Activated CD8-positive, alpha-beta memory T cell treated with anti-CD3 and anti-CD28 coated beads for 4 hours (primary cell): ENCODE measurements around the gene TBX18.

Experiments
- DNase-seq, 2 donors: peaks; one replicate each; pipeline ENCODE4 v3.0.0-alpha.2; 2020; ENCODE audit warnings: low read depth in 2 of 2

The TBX18 gene

DNA sequence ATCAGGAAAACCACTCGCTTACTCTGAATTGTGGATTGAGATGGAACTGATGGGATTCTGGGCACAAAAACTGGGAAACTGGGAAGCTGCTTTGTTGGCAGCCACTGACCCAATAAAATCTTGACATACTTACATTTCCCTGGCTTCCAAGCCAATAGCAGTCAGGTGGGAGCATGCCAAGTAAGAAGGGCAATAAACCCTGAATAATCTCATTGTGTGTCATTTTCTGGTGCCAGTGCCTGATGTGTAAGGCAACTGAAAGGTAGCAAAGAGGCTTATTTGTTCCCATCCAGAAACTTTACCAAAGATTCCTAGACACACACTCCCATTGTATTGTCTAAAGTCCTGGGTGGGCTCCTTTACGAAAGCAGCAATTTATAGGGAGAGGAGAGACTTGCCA is 93.2 kb downstream of the TBX18 start:
- DNase-seq: no peak

- DNase-seq: no peak
Measured at GRCh38 chr6:84669945-84670344, 94.5 kb downstream of the TBX18 start.

- no peak for DNase-seq
Measured at GRCh38 chr6:84667252-84668213, 96.9 kb downstream of the TBX18 start.

GRCh38 chr6:84665401-84665800 is 99.0 kb downstream of the TBX18 start:
- DNase-seq: no peak

DNA sequence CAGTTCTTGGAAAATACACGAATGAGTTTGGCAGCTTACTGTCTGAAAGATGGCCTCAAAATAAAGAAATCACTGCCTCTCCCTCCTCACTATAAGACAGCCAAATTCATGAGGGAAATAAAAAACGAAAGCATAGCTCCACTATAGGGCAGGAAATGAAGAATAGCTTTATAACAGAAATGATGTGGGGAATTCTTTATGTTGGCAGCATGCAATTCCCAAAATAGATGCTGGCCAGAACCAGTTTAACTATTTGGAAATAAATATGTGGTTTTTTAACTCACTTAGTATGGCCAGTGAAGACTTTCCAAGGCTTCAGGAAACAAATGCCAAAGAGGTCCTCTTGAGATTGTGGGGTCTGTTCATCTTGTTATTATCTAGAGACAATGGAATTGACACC is 100.5 kb downstream of the TBX18 start:
- no peak for DNase-seq

- DNase-seq: no peak
Measured at GRCh38 chr6:84657486-84657885, 106.9 kb downstream of the TBX18 start.

DNA sequence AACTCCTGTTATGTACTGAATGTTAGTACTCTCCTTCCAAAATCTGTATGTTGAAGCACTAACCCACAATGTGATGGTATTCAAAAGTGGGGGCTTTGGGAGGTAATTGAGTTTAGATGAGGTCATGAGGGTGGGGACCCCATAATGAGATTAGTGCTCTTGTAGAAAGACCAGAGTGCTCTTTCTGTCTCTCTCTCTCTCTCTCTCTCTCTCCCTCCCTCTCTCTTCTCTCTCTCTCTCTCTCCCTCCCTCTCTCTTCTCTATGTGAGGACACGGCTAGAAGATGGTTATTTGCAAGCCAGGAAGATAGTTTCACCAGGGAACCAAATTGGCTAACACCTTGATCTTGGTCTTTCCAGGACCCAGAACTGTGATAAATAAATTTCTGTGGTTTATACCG is 107.4 kb downstream of the TBX18 start:
- no peak for DNase-seq

DNA sequence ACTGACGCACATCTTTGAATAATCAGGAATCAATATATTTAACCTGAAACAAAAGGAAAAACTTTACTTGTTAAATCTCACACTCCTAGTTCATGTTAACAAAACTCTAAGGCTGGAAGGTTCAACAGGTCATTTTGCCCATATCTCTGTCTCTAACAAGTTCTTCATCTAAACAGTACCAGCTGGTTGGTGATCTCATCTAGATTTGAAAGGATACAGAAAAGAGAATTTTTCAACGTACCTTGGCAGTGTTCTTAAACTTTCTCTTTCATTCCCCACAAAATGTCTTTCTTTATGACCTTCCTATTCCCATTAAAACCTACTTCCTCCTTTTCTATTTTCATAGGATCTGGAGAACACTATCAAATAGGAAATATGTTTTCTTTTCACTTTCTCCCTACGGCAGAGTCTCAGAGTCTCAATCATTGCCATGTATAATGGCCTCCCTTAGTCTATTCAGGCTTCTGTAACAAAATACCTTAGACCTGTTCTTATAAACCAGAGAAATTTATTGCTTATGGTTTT is 111.3 kb downstream of the TBX18 start:
- no peak for DNase-seq

DNA sequence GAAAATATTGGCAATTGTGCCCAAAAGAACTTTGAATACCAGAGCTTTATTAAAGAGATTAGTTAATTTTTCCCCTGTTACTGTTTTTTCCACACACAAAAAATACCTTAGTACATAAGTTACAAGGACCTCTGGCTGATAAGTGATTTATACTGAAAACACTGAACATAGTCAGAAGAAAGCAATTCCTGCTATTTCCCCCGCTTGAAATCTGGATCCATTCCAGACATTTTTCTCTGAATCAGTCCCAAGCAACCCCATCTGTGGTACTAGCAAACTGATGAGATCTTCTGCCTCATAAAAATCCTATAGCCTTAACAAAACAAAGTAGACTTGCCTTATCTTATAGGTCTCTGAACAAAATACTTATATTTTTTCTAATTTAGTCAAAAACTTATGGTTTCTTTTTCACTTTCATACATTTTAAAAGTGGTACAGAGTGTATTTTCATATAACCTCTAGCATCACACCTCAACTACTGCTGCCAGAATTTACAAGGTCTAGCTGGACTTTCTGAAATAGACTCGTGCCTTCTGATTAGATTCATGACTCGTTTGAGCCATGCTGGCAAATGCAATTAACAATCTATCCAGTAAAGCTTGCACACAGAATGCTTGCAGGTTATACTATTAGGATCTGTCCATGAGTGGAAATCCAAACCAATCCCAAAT is 111.9 kb downstream of the TBX18 start:
- DNase-seq: no peak

GRCh38 chr6:84651583-84651982 is 112.8 kb downstream of the TBX18 start:
- no peak for DNase-seq

DNA sequence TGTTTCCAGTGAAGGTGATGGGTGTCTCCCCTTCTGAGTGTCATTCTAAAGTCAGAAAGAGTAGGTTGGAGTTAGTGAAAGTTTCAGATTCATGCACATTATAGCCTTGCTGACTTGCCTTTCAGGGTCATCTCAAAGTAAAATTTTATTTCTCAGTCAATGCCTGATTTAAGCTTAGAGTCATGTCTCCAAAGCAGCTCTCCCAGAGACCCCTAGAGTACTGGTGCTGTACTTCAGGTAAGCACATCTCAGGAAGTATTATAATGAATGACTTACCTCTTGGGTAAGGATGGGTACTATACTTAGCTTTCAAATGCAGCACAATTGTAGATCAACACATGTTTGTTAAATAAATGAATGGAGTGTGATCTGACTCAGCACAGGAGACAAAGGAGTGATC is 116.0 kb downstream of the TBX18 start:
- no peak for DNase-seq

GRCh38 chr6:84645563-84646266 is 118.7 kb downstream of the TBX18 start:
- no peak for DNase-seq

GRCh38 chr6:84645000-84645399 is 119.4 kb downstream of the TBX18 start:
- no peak for DNase-seq

GRCh38 chr6:84643778-84644177 is 120.6 kb downstream of the TBX18 start:
- no peak for DNase-seq

DNA sequence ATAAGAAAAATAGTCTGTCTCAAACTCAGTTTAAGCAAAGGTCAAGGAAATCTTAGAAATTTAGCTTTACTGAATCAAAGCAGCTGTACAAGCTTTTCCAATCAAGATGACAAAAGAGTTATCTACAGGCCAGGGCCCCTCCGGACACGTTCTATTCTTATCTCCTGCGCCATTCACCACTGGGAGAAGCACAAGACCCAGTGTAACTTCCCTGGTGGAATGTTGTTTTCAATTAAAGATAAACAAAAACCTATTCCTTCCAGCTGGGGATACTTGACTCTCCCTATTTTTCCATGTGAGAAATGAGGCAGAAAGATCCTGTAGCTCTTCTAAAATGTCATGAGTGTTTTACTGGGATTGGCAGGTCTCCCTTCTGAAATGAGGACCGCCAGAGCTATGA is 123.3 kb downstream of the TBX18 start:
- DNase-seq: no peak

DNA sequence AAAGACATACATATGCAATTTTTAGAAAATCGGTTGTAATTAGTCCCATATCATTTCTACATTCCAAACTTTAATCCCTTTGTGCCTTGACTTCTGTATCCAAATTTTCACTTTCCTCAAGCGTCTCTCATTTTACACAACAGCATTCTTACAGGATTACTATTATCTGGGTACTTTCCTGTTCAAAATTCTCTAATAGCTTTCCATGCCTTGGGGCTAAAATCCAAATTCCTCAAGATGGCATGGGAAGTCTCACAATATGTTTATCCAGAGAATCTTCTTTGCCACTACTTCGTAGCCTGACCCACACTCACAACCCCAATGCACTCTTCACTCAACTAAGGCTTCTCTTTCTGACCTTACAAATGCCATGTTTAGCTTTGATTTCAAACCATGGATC is 125.0 kb downstream of the TBX18 start:
- no peak for DNase-seq

DNA sequence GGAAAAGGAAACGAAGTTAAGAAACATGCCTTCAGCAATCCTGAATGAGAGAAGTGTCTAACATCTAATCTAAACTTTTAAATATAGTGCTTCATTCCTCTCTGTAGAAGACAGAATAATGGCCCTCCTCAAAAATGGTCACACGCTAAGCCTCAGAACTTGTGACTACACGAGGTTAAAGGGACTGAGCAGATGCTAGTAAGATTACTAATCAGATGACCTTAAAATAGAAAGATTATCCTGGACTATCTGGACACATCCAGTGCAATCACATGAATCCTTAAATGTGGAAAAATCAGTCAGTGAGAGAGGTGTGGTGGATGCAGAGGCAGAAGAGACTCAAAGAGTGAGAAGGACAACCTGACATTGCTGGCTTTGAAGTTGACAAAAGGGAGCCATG is 126.1 kb downstream of the TBX18 start:
- no peak for DNase-seq
